ENCODE measurements around the gene SNTA1.
"Not testable (repeated sequence)": the region's sequence is repeated elsewhere in the genome, so short reads cannot be mapped to it uniquely, and the experiment has no call there.

SNTA1 gene

GRCh38 chr20:33423875-33424274 lies 19.7 kb downstream of the SNTA1 start:
- not testable (repeated sequence) for DNase-seq

GRCh38 chr20:33423141-33423834 lies 20.3 kb downstream of the SNTA1 start:
- DNase-seq = no peak

GRCh38 chr20:33419140-33419974 lies 24.2 kb downstream of the SNTA1 start:
- DNase-seq = no peak

GRCh38 chr20:33418033-33418432 lies 25.5 kb downstream of the SNTA1 start:
- DNase-seq = no peak

- peak; percentile 22 for DNase-seq
Observed at GRCh38 chr20:33415948-33416347, 27.6 kb downstream of the SNTA1 start.

- DNase-seq = no peak
Observed at GRCh38 chr20:33412484-33412838, 31.1 kb downstream of the SNTA1 start.

GRCh38 chr20:33411711-33412483 lies 31.7 kb downstream of the SNTA1 start:
- no peak for DNase-seq

GRCh38 chr20:33411242-33411641 lies 32.3 kb downstream of the SNTA1 start:
- no peak for DNase-seq

- no peak for DNase-seq
Observed at GRCh38 chr20:33410081-33410742, 33.4 kb downstream of the SNTA1 start.

- no peak for DNase-seq
Observed at GRCh38 chr20:33408716-33409654, 34.6 kb downstream of the SNTA1 start.

GRCh38 chr20:33408313-33408712 lies 35.2 kb downstream of the SNTA1 start:
- no peak for DNase-seq

- DNase-seq = no peak
Observed at GRCh38 chr20:33407796-33408195, 35.8 kb downstream of the SNTA1 start.

GRCh38 chr20:33407251-33407650 lies 36.3 kb downstream of the SNTA1 start:
- DNase-seq = no peak

GRCh38 chr20:33404281-33404680 lies 39.3 kb downstream of the SNTA1 start:
- DNase-seq = no peak

- no peak for DNase-seq
Observed at GRCh38 chr20:33401921-33402369, 41.6 kb downstream of the SNTA1 start.

GRCh38 chr20:33401184-33401920 lies 42.2 kb downstream of the SNTA1 start, which contains the start of gene CDK5RAP1:
TSS of gene CDK5RAP1 (minus strand) at chr20:33401519. CDS start at chr20:33397064, 4,455 bp downstream.
- DNase-seq = peak; percentile 96

GRCh38 chr20:33400812-33401183 lies 42.8 kb downstream of the SNTA1 start:
- DNase-seq = no peak

GRCh38 chr20:33399924-33400323 lies 43.6 kb downstream of the SNTA1 start:
- DNase-seq = no peak

GRCh38 chr20:33394718-33395117 lies 48.8 kb downstream of the SNTA1 start:
- DNase-seq = no peak

GRCh38 chr20:33393609-33394008 lies 50.0 kb downstream of the SNTA1 start:
- DNase-seq = no peak

Data from eye (tissue), 1 donor.